ENCODE results near the gene TBCD. TPM values are rescaled to one million over a fixed set of nuclear protein-coding genes. Genes with fewer than 3 reads are reported as not detected.

TBCD gene
- total and polyA plus RNA-seq, 2 experiments from 2014 or later, result 19.3 to 33.8 TPM

DNA sequence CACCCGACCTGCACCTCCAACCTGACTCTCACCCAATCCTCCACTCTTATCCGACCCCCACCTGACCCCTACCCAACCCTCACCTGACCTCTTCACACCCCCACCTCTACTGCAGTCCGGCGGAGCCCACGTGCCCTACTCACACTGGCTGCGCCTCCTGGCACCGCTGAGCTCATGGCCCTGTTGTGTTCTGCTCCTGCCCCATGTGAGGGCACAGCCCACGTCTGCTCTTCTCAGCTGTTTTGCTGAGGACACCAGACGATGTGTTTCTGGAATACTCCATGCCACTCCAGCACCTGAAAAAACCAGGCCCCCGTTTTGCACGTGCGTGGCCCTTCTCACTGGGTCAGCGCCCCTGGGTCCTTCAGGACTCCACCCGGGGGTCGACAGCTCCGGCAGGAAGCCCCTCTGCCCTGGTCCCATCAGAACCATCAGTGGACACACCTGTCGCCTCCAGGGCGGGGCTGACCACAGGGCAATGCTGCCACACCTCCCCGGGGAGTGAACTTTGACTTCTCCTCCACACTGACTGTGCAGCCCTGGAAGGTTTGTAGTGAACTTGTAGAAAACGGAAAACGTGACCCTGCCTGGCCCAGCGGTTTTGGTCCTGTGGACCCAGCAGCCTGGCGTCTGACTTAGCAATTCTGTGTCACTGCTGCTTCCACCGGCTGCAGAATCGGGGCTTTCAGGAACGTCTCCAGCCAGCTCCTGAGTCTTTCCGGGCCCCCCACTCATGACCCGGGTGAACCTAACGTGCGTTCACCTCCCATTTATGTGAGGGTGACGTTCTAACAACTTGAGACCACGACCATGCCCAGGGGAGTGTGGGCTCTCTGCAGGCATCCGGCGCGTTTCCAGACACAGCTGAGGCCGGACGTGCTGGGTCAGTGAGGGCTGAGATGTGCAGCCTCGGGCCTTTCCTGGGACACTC is 47.7 kb upstream of the TBCD start:
- Histone ChIP-seq H3K4me1 (ENCODE audit: insufficient read depth) (no peaks in the 10 kb centered on the region), H3K9ac (no peak overlapping the region), H3K9me2 (ENCODE audit: insufficient read depth) (no peaks in the 10 kb centered on the region), H4K20me1 (ENCODE audit: insufficient read depth) (no peaks in the 10 kb centered on the region), H3K4me2 (ENCODE audit: unreplicated experiment) (no peak overlapping the region), H3K27me3 (replicated peaks; ENCODE audit: insufficient read depth) (no peaks in the 10 kb centered on the region), H3K9me3 (ENCODE audit: low read depth) (no peaks in the 10 kb centered on the region), H3K79me2 (ENCODE audit: insufficient read depth) (no peaks in the 10 kb centered on the region), H3K36me3 (ENCODE audit: low read depth) (no peaks in the 10 kb centered on the region), H2AFZ (no peak overlapping the region), H3F3A (ENCODE audit: insufficient read depth) (0 out of 2 replicates have a peak, but pooled peaks cover 6% of the 10 kb centered on the region), H3K27ac (no peak overlapping the region), H3K4me3 (no peak overlapping the region)
- 71% methylated on average over 37 to 38 of the region's 38 CpGs for WGBS, 2 experiments (ENCODE audit: low coverage in 1 of 2, low lambda C conversion rate in 2 of 2, missing lambda C conversion rate in 2 of 2)
- no peak for DNase-seq
- in situ Hi-C loops (cut with MboI), result no loop called here
- no peak for TF ChIP-seq EZH2phosphoT487 (IDR thresholded peaks at IDR 0.05; ENCODE audit: insufficient read depth, low read depth)
- TF ChIP-seq EZH2 (IDR thresholded peaks at IDR 0.05; ENCODE audit: insufficient read depth, poor library complexity, severe bottlenecking), result no peak

GRCh38 chr17:82704886-82705285 is 47.0 kb upstream of the TBCD start:
- H3K27ac ChIP-seq, result no peak overlapping the region
- no peaks in the 10 kb centered on the region for H3K27me3 ChIP-seq (replicated peaks; ENCODE audit: insufficient read depth)
- H3K9me2 ChIP-seq (ENCODE audit: insufficient read depth), result no peaks in the 10 kb centered on the region
- no peaks in the 10 kb centered on the region for H3K79me2 ChIP-seq (ENCODE audit: insufficient read depth)
- no peak overlapping the region for H3K9ac ChIP-seq
- TF ChIP-seq EZH2phosphoT487 (IDR thresholded peaks at IDR 0.05; ENCODE audit: insufficient read depth, low read depth) (no peak), EZH2 (IDR thresholded peaks at IDR 0.05; ENCODE audit: insufficient read depth, poor library complexity, severe bottlenecking) (no peak)
- H3F3A ChIP-seq (ENCODE audit: insufficient read depth), result 0 out of 2 replicates have a peak, but pooled peaks cover 6% of the 10 kb centered on the region
- H3K4me3 ChIP-seq, result no peak overlapping the region
- H4K20me1 ChIP-seq (ENCODE audit: insufficient read depth), result no peaks in the 10 kb centered on the region
- H2AFZ ChIP-seq, result no peak overlapping the region
- H3K36me3 ChIP-seq (ENCODE audit: low read depth), result no peaks in the 10 kb centered on the region
- in situ Hi-C loops (cut with MboI), result loop anchor here (5.0 kb wide), 1 partner anchor 48 kb away; no protein-coding TSS in a partner anchor
- no peaks in the 10 kb centered on the region for H3K9me3 ChIP-seq (ENCODE audit: low read depth)
- H3K4me2 ChIP-seq (ENCODE audit: unreplicated experiment), result no peak overlapping the region
- no peaks in the 10 kb centered on the region for H3K4me1 ChIP-seq (ENCODE audit: insufficient read depth)
- 74% methylated on average over 13 of the region's 13 CpGs for WGBS, 2 experiments (ENCODE audit: low coverage in 1 of 2, low lambda C conversion rate in 2 of 2, missing lambda C conversion rate in 2 of 2)
- DNase-seq, result no peak

GRCh38 chr17:82705756-82706155 is 46.1 kb upstream of the TBCD start:
- Histone ChIP-seq H2AFZ (no peak overlapping the region), H3K4me2 (ENCODE audit: unreplicated experiment) (no peak overlapping the region), H3F3A (ENCODE audit: insufficient read depth) (0 out of 2 replicates have a peak, but pooled peaks cover 6% of the 10 kb centered on the region), H3K4me1 (ENCODE audit: insufficient read depth) (no peaks in the 10 kb centered on the region), H3K9ac (no peak overlapping the region), H3K36me3 (ENCODE audit: low read depth) (no peaks in the 10 kb centered on the region), H3K9me2 (ENCODE audit: insufficient read depth) (no peaks in the 10 kb centered on the region), H3K9me3 (ENCODE audit: low read depth) (no peaks in the 10 kb centered on the region), H3K79me2 (ENCODE audit: insufficient read depth) (no peaks in the 10 kb centered on the region), H3K27me3 (replicated peaks; ENCODE audit: insufficient read depth) (no peaks in the 10 kb centered on the region), H3K27ac (no peak overlapping the region), H3K4me3 (no peak overlapping the region), H4K20me1 (ENCODE audit: insufficient read depth) (no peaks in the 10 kb centered on the region)
- WGBS, 2 experiments (ENCODE audit: low coverage in 1 of 2, low lambda C conversion rate in 2 of 2, missing lambda C conversion rate in 2 of 2), result 75 to 78% methylated on average over 18 of the region's 18 CpGs
- no peak for DNase-seq
- no peak for TF ChIP-seq EZH2 (IDR thresholded peaks at IDR 0.05; ENCODE audit: insufficient read depth, poor library complexity, severe bottlenecking)
- in situ Hi-C loops (cut with MboI), result loop anchor here (5.0 kb wide), 1 partner anchor 48 kb away; no protein-coding TSS in a partner anchor

GRCh38 chr17:82709024-82709675 is 42.7 kb upstream of the TBCD start:
- no peak for TF ChIP-seq EZH2 (IDR thresholded peaks at IDR 0.05; ENCODE audit: insufficient read depth, poor library complexity, severe bottlenecking)
- no peak for TF ChIP-seq EZH2phosphoT487 (IDR thresholded peaks at IDR 0.05; ENCODE audit: insufficient read depth, low read depth)
- no peaks in the 10 kb centered on the region for H3K79me2 ChIP-seq (ENCODE audit: insufficient read depth)
- H3K27ac ChIP-seq, result no peak overlapping the region
- WGBS, 2 experiments (ENCODE audit: low coverage in 1 of 2, low lambda C conversion rate in 2 of 2, missing lambda C conversion rate in 2 of 2), result 67 to 72% methylated on average over 5 to 9 of the region's 9 CpGs
- H3K9me2 ChIP-seq (ENCODE audit: insufficient read depth), result no peaks in the 10 kb centered on the region
- no peak overlapping the region for H2AFZ ChIP-seq
- H3F3A ChIP-seq (ENCODE audit: insufficient read depth), result 0 out of 2 replicates have a peak, but pooled peaks cover 6% of the 10 kb centered on the region
- H3K4me3 ChIP-seq, result no peak overlapping the region
- H4K20me1 ChIP-seq (ENCODE audit: insufficient read depth), result no peaks in the 10 kb centered on the region
- H3K4me2 ChIP-seq (ENCODE audit: unreplicated experiment), result no peak overlapping the region
- no peaks in the 10 kb centered on the region for H3K36me3 ChIP-seq (ENCODE audit: low read depth)
- in situ Hi-C loops (cut with MboI), result loop anchor here (5.0 kb wide), 1 partner anchor 52 kb away; no protein-coding TSS in a partner anchor
- no peak overlapping the region for H3K9ac ChIP-seq
- H3K4me1 ChIP-seq (ENCODE audit: insufficient read depth), result no peaks in the 10 kb centered on the region
- DNase-seq, result no peak
- no peaks in the 10 kb centered on the region for H3K27me3 ChIP-seq (replicated peaks; ENCODE audit: insufficient read depth)
- H3K9me3 ChIP-seq (ENCODE audit: low read depth), result no peaks in the 10 kb centered on the region
